ENCODE measurements around the gene TMTC2. TPM values are rescaled to one million over a fixed set of nuclear protein-coding genes. Genes with fewer than 3 reads are reported as not detected.

The TMTC2 gene
- polyA plus RNA-seq, 1 experiment: 5.6 TPM

DNA sequence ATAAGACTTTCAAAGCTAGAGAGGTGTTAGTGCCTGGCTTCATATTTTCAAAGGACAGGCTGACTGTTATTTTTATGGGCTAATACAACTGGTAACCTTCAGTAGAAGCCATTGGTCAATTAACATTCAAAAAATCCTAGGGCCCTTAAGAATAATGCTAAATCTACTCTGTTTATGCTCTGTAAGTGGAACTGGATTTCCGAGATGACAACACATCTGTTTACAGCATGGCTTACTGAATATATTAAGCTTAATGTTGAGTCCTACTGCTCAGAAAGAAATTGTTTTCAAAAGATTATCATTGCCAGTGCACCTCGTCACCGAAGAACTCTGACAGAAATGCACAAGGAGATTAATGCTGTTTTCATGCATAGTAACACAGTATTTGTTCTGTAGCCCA, 239.9 kb downstream of the TMTC2 start:
- CTCF ChIA-PET: interaction anchor here (0.6 kb wide), 1 partner anchor 388 kb away, joined by 3 read pairs; no protein-coding TSS in a partner anchor
- TF ChIP-seq, protein P1, sequence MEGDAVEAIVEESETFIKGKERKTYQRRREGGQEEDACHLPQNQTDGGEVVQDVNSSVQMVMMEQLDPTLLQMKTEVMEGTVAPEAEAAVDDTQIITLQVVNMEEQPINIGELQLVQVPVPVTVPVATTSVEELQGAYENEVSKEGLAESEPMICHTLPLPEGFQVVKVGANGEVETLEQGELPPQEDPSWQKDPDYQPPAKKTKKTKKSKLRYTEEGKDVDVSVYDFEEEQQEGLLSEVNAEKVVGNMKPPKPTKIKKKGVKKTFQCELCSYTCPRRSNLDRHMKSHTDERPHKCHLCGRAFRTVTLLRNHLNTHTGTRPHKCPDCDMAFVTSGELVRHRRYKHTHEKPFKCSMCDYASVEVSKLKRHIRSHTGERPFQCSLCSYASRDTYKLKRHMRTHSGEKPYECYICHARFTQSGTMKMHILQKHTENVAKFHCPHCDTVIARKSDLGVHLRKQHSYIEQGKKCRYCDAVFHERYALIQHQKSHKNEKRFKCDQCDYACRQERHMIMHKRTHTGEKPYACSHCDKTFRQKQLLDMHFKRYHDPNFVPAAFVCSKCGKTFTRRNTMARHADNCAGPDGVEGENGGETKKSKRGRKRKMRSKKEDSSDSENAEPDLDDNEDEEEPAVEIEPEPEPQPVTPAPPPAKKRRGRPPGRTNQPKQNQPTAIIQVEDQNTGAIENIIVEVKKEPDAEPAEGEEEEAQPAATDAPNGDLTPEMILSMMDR (IDR thresholded peaks at IDR 0.05; ENCODE audit: insufficient read depth, low read depth, low read length): no peak
- no peak for DNase-seq (ENCODE audit: low read depth)
- H3K27me3 ChIP-seq (ENCODE audit: control insufficient read depth, insufficient read depth, low read length): no peaks in the 10 kb centered on the region
- H3K36me3 ChIP-seq (ENCODE audit: control insufficient read depth, insufficient read depth, low read length): no peaks in the 10 kb centered on the region
- POLR2A ChIA-PET: no interaction called here
- no peak overlapping the region for H3K4me3 ChIP-seq (ENCODE audit: low read depth, low read length)

- DNase-seq (ENCODE audit: low read depth): no peak
- TF ChIP-seq, protein P1 (IDR thresholded peaks at IDR 0.05; ENCODE audit: insufficient read depth, low read depth, low read length): no peak
- CTCF ChIA-PET: no interaction called here
- Histone ChIP-seq H3K27me3 (ENCODE audit: control insufficient read depth, insufficient read depth, low read length) (no peaks in the 10 kb centered on the region), H3K4me3 (ENCODE audit: low read depth, low read length) (no peak overlapping the region), H3K36me3 (ENCODE audit: control insufficient read depth, insufficient read depth, low read length) (no peaks in the 10 kb centered on the region)
- POLR2A ChIA-PET: no interaction called here
Measured at GRCh38 chr12:82930301-82930700, 243.6 kb downstream of the TMTC2 start.

DNA sequence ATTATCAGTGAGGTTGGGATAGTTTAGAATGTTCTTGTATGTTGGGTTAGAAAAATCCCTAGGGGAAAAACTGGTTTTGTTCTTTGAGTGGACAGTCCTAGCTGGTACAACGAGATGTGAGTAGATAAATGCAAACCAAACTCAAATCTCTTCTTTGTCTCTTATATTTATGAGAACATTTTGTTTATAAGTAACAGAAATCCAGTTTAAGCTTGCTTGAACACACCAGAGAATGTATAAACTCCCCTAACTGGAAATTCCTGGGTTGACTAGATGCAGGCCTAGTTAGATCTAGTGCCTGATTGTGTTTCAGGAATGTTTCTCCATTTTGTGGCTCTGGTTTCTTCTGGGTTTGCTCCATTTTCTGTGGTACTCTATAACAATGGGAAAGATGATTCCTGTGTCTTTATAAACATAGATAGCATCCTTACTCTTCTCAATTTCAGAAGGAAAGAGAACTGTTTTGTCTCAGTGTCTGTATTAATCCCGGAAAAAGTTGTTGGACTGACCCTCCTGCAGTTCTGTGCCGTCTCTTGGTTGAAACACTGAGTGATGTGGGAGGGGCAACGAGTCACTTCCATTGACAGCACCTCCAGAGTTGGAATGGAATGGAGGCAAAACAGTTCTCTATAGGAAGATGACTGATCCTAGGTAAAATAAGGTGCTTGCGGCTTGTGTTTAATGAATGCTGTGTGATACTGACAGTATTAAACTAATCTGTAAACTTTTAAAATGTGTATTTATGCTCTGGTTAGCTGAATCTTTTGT, 244.8 kb downstream of the TMTC2 start:
- Histone ChIP-seq H3K4me3 (ENCODE audit: low read depth, low read length) (no peak overlapping the region), H3K27me3 (ENCODE audit: control insufficient read depth, insufficient read depth, low read length) (no peaks in the 10 kb centered on the region), H3K36me3 (ENCODE audit: control insufficient read depth, insufficient read depth, low read length) (no peaks in the 10 kb centered on the region)
- ChIA-PET CTCF (interaction anchor here (1.6 kb wide), 1 partner anchor 12 kb away, joined by 3 read pairs; no protein-coding TSS in a partner anchor), POLR2A (no interaction called here)
- TF ChIP-seq, protein P1 (IDR thresholded peaks at IDR 0.05; ENCODE audit: insufficient read depth, low read depth, low read length): no peak
- no peak for DNase-seq (ENCODE audit: low read depth)

DNA sequence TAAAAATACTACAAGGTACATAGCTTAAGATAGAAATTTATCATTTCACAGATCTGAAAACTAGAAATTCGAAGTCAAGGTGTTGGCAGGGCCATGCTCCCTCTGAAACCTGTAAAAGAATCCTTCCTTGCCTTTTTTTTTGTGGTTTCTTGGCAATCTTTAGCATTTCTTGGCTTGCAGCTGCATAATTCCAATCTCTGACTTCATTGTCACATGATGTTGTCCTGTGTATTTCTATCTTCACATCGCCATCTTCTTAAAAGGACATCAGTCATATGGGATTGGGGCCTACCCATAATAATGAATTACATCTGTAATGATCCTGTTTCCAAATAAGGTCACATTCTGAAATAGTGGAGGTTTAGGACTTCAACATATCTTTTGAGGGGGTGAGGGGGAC, 250.4 kb downstream of the TMTC2 start:
- no peak for DNase-seq (ENCODE audit: low read depth)
- TF ChIP-seq, protein P1 (IDR thresholded peaks at IDR 0.05; ENCODE audit: insufficient read depth, low read depth, low read length): no peak
- Histone ChIP-seq H3K27me3 (ENCODE audit: control insufficient read depth, insufficient read depth, low read length) (no peaks in the 10 kb centered on the region), H3K4me3 (ENCODE audit: low read depth, low read length) (no peak overlapping the region), H3K36me3 (ENCODE audit: control insufficient read depth, insufficient read depth, low read length) (no peaks in the 10 kb centered on the region)
- ChIA-PET CTCF (interaction anchor here (1.9 kb wide), 1 partner anchor 251 kb away, joined by 4 read pairs; the partner anchor contains the start of gene TMTC2), POLR2A (no interaction called here)

DNA sequence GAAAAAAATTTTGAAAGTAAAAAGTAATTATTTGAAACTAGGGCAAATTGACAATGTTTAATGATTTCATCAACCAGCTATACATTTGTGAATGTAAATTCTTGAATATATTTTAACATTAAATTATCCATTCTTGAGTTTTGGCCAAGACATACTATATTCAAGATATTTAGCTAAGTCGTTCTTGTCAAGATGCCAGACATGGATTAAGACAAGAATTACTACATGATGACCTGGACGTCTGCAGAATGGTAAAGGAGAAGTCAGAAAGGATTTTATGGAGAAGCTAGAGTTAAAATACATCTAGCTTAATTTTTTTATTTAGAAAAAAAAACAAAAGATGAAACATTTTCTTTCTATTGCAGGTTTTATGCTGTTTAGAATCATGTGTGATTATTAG, 255.8 kb downstream of the TMTC2 start:
- ChIA-PET POLR2A (no interaction called here), CTCF (interaction anchor here (0.6 to 1.0 kb wide), 2 partner anchors 11 to 1241 kb away, joined by 3 read pairs; no protein-coding TSS in a partner anchor)
- TF ChIP-seq, protein P1 (IDR thresholded peaks at IDR 0.05; ENCODE audit: insufficient read depth, low read depth, low read length): no peak
- Histone ChIP-seq H3K27me3 (ENCODE audit: control insufficient read depth, insufficient read depth, low read length) (no peaks in the 10 kb centered on the region), H3K4me3 (ENCODE audit: low read depth, low read length) (no peak overlapping the region), H3K36me3 (ENCODE audit: control insufficient read depth, insufficient read depth, low read length) (no peaks in the 10 kb centered on the region)
- DNase-seq (ENCODE audit: low read depth): no peak

All from BJ (cell line).